ENCODE measurements around the gene DHRS7B.

GRCh38 chr17:21162394-21162775 lies 35.6 kb downstream of the DHRS7B start:
- TF ChIP-seq, protein P1, sequence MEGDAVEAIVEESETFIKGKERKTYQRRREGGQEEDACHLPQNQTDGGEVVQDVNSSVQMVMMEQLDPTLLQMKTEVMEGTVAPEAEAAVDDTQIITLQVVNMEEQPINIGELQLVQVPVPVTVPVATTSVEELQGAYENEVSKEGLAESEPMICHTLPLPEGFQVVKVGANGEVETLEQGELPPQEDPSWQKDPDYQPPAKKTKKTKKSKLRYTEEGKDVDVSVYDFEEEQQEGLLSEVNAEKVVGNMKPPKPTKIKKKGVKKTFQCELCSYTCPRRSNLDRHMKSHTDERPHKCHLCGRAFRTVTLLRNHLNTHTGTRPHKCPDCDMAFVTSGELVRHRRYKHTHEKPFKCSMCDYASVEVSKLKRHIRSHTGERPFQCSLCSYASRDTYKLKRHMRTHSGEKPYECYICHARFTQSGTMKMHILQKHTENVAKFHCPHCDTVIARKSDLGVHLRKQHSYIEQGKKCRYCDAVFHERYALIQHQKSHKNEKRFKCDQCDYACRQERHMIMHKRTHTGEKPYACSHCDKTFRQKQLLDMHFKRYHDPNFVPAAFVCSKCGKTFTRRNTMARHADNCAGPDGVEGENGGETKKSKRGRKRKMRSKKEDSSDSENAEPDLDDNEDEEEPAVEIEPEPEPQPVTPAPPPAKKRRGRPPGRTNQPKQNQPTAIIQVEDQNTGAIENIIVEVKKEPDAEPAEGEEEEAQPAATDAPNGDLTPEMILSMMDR (IDR thresholded peaks at IDR 0.05) = no peak
- TF ChIP-seq POLR2A (IDR thresholded peaks at IDR 0.05) (no peak), EP300 (IDR thresholded peaks at IDR 0.05) (no peak)

All from tibial nerve (tissue), 4 donors.